AG09319 (cell line): ENCODE results near the gene MECR.
A peak's percentile ranks its signal among the peaks of the same experiment; 100 is the strongest.

Source experiments
- DNase-seq: peaks from one replicate; pipeline ENCODE4 v3.0.0-alpha.2; 2010; ENCODE audit warnings: low read depth; ENCODE audit errors: extremely low read depth
- TF ChIP-seq, protein P1 (sequence below): IDR thresholded peaks from 2 replicates; pipeline ENCODE4 v1.5.1; 2011; ENCODE audit warnings: low read depth, mild to moderate bottlenecking, inconsistent platforms, low read length, moderate library complexity

MECR gene

GRCh38 chr1:29240400-29240837, 9.7 kb upstream of the MECR start:
- DNase-seq = no peak
- TF ChIP-seq, protein P1, sequence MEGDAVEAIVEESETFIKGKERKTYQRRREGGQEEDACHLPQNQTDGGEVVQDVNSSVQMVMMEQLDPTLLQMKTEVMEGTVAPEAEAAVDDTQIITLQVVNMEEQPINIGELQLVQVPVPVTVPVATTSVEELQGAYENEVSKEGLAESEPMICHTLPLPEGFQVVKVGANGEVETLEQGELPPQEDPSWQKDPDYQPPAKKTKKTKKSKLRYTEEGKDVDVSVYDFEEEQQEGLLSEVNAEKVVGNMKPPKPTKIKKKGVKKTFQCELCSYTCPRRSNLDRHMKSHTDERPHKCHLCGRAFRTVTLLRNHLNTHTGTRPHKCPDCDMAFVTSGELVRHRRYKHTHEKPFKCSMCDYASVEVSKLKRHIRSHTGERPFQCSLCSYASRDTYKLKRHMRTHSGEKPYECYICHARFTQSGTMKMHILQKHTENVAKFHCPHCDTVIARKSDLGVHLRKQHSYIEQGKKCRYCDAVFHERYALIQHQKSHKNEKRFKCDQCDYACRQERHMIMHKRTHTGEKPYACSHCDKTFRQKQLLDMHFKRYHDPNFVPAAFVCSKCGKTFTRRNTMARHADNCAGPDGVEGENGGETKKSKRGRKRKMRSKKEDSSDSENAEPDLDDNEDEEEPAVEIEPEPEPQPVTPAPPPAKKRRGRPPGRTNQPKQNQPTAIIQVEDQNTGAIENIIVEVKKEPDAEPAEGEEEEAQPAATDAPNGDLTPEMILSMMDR = peak; percentile 12

DNA sequence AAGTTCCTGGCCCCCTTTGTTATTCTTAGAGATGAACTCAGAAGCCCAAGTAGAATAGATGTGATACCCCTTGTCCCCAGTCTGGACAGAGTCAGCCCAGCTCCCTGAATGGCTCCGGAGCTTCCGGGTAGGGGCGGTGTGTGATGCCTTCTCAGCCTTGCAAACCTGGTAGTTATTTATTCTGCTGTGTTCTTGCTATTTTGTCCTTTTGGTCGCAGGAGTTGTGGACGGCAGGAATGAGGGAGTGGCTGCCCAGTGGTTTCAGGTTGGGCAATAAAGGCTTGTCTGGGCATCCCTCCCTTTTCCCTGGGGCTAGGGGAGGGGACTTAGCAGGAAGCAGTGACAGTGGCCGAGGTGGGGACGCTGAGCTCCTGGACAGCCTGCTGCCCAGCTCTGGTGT, 8.4 kb upstream of the MECR start:
- DNase-seq = no peak
- TF ChIP-seq, protein P1 = no peak

DNA sequence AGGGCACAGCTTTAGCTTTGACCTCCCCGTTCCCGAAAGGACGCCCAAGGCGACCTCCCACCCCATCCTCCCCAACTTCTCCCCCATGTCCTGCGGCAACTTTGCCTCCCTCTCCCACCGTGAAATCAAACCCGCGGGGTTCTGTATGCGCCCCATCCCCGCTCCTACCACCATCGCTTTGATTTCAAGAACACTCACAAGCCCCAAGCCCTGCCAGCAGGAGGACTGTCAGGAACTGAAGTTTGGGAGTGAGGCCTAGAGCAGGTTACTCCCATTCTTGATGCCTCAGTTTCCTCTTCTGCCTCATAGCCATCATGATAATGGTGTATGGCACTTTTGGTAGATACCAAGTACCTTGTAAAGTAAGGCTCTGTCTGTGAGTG, 7.9 kb upstream of the MECR start:
- TF ChIP-seq, protein P1 = no peak; the same call in 1 of the 2 replicates
- no peak for DNase-seq

- TF ChIP-seq, protein P1 = no peak
- DNase-seq = no peak
Observed at GRCh38 chr1:29237852-29238619, 7.3 kb upstream of the MECR start.

DNA sequence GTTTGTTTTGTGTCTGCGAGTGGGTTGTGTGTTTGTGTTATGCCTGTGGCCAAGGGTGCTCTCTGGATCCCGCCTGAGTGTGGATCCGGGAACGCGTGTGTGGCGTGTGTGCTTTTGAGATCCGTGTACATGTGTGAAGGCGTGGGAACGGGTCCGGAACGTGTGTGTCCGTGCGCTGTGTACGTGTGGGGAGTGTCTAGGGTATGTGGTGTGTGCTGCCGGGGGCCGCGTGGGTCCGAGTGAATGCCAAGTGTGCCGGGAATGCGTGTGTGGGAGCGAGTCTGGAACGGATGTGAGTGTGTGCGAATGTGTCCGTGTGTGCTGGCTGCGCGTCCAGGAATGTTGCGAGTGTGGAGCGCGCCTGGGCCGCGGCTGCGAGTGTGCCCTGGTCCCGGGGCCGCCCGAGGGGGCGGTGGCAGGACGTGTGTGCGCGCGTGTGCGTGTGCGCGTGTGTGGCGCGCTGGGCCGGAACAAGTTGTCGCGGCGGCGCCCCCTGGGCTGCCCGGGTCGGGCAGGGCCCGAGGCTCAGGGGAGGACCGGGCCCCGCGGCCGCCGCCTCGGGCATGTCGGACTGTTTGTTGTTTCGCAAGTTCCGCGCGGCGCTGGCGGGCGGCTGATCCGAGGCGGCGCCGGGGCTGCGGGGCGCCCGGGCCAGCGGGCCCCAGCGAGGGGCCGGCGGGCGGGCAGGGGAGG, 6.5 kb upstream of the MECR start:
- TF ChIP-seq, protein P1 = no peak; the same call in 1 of the 2 replicates
- no peak for DNase-seq

DNA sequence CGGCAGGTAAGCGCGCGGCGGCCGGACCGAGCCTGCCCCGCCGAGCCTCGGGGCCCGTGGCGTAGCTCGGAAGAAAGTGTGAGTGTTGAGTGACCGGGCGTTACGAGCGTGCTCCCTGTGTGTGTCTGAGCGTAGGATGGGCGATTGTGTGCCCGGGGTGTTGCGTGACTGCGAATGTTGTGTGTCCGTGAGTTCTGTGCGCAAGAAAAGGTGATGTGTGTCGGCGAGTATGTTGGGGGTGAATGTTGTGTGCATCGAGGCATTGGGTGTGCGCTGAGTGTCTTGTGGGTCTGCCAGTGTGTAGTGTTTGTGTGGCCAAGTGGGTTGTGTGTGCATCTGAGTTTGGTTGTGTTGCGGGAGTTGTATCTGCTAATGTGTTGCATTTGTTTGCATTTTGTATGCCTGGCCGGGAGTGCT, 6.0 kb upstream of the MECR start:
- TF ChIP-seq, protein P1 = no peak
- DNase-seq = no peak
